ENCODE data around the gene PPP1R26. TPM values are rescaled to one million over a fixed set of nuclear protein-coding genes. Genes with fewer than 3 reads are reported as not detected.

The PPP1R26 gene
- total RNA-seq, 2 donors from 2014 or later = 18.9 to 19.7 TPM

DNA sequence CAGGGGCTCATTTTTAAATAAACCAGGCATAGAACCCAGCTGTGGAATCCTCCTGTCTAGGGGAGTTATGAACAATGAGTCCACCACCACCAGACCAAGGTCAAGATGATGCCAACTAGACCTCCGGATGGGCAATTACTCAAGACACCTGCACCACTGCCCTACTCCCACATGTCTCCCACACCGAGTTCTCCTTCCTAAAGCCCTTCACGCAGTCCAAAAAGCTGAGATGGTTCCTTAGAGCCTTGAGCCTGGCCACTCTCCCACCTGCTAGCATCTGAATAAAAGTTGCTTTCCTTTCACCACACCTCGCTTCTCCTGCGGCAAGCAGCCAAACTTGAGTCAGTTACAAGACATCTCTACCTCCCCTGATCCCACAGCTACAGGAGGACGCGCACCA is 15.4 kb upstream of the PPP1R26 start:
- no peak overlapping the region for H3K27ac ChIP-seq
- no peaks in the 10 kb centered on the region for H3K9me3 ChIP-seq
- H3K4me3 ChIP-seq = no peak overlapping the region
- TF ChIP-seq, protein P1, sequence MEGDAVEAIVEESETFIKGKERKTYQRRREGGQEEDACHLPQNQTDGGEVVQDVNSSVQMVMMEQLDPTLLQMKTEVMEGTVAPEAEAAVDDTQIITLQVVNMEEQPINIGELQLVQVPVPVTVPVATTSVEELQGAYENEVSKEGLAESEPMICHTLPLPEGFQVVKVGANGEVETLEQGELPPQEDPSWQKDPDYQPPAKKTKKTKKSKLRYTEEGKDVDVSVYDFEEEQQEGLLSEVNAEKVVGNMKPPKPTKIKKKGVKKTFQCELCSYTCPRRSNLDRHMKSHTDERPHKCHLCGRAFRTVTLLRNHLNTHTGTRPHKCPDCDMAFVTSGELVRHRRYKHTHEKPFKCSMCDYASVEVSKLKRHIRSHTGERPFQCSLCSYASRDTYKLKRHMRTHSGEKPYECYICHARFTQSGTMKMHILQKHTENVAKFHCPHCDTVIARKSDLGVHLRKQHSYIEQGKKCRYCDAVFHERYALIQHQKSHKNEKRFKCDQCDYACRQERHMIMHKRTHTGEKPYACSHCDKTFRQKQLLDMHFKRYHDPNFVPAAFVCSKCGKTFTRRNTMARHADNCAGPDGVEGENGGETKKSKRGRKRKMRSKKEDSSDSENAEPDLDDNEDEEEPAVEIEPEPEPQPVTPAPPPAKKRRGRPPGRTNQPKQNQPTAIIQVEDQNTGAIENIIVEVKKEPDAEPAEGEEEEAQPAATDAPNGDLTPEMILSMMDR (IDR thresholded peaks at IDR 0.05) = no peak
- intact Hi-C loops (cut with DNase I) = no loop called here
- no peaks in the 10 kb centered on the region for H3K27me3 ChIP-seq
- no peak for DNase-seq
- no peak overlapping the region for H3K9ac ChIP-seq (ENCODE audit: low read depth in 2 of 2, low read length in 2 of 2)
- H3K4me1 ChIP-seq = no peaks in the 10 kb centered on the region
- no peaks in the 10 kb centered on the region for H3K36me3 ChIP-seq

DNA sequence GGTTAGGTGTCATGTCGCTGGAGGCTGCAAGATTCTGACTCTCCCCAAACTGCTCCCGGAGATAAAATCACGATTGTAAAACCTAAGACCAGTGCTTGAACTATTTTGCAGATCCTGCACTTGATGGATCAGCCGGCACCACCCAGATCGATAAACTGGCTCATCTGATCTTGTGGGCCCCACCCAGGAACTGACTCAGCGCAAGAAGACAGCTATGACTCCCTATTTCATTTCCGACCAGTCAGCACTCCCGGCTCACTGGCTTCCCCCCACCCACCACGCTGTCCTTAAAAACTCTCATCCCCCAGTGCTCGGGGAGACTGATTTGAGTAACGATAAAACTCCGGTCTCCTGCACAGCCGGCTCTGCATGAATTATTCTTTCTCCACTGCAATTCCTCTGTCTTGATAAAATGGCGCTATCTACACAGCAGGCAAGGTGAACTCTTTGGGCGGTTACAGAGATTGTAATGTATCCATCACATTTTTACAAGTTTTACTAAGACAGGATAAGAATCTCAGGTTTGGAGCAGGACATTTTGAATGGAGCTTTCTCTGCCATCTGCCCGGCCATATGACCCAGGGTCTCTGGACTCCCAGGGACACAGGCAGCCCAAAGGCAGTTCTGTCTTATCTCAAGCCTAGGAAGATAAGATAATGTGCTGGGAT is 10.6 kb upstream of the PPP1R26 start:
- Histone ChIP-seq H3K27me3 (no peaks in the 10 kb centered on the region), H3K27ac (no peak overlapping the region), H3K36me3 (no peaks in the 10 kb centered on the region), H3K9ac (ENCODE audit: low read depth in 2 of 2, low read length in 2 of 2) (no peak overlapping the region), H3K4me1 (no peaks in the 10 kb centered on the region), H3K4me3 (no peak overlapping the region), H3K9me3 (no peaks in the 10 kb centered on the region)
- TF ChIP-seq, protein P1 (IDR thresholded peaks at IDR 0.05) = no peak
- intact Hi-C loops (cut with DNase I) = no loop called here
- no peak for DNase-seq

- Histone ChIP-seq H3K4me3 (no peak overlapping the region), H3K9ac (ENCODE audit: low read depth in 2 of 2, low read length in 2 of 2) (no peak overlapping the region), H3K9me3 (no peaks in the 10 kb centered on the region), H3K4me1 (no peaks in the 10 kb centered on the region), H3K27me3 (no peaks in the 10 kb centered on the region), H3K36me3 (no peaks in the 10 kb centered on the region), H3K27ac (no peak overlapping the region)
- TF ChIP-seq, protein P1 (IDR thresholded peaks at IDR 0.05) = no peak
- intact Hi-C loops (cut with DNase I) = no loop called here
- no peak for DNase-seq
Measured at GRCh38 chr9:135471791-135472640, 7.6 kb upstream of the PPP1R26 start.

- no peaks in the 10 kb centered on the region for H3K4me1 ChIP-seq
- TF ChIP-seq, protein P1 (IDR thresholded peaks at IDR 0.05) = no peak
- no peak overlapping the region for H3K27ac ChIP-seq
- no peaks in the 10 kb centered on the region for H3K36me3 ChIP-seq
- H3K4me3 ChIP-seq = no peak overlapping the region
- H3K9me3 ChIP-seq = no peaks in the 10 kb centered on the region
- no peak for DNase-seq
- intact Hi-C loops (cut with DNase I) = no loop called here
- no peak overlapping the region for H3K9ac ChIP-seq (ENCODE audit: low read depth in 2 of 2, low read length in 2 of 2)
- H3K27me3 ChIP-seq = no peaks in the 10 kb centered on the region
Measured at GRCh38 chr9:135473972-135474543, 5.5 kb upstream of the PPP1R26 start.

DNA sequence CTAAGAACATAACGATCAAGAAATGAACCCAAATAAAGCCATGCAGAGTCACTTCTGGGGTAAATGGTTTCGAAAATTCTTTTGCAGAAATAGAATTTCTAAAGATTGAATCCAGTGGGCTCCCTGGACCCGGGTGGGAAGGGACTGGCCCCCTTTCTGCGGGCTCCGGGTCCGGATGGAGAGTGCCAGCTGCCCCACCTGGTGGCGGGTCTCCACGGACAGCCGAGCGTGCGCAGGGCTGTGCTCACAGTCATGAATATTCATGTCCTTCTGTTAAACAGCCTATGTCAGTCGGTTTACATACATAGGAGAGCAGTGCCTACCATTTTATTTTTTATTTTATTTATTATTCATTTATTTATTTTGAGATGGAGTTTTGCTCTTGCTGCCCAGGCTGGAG is 4.7 kb upstream of the PPP1R26 start:
- no peak overlapping the region for H3K4me3 ChIP-seq
- no peak overlapping the region for H3K9ac ChIP-seq (ENCODE audit: low read depth in 2 of 2, low read length in 2 of 2)
- H3K27ac ChIP-seq = no peak overlapping the region
- no peak for DNase-seq
- H3K27me3 ChIP-seq = no peaks in the 10 kb centered on the region
- no peaks in the 10 kb centered on the region for H3K36me3 ChIP-seq
- no peaks in the 10 kb centered on the region for H3K4me1 ChIP-seq
- intact Hi-C loops (cut with DNase I) = no loop called here
- TF ChIP-seq, protein P1 (IDR thresholded peaks at IDR 0.05) = no peak
- H3K9me3 ChIP-seq = no peaks in the 10 kb centered on the region
